Fibroblast of the aortic adventitia (primary cell): Measurements from ENCODE around the gene FAM217A. TPM values are rescaled to one million over a fixed set of nuclear protein-coding genes. Genes with fewer than 3 reads are reported as not detected.

ENCODE experiments used
- DNase-seq: peaks from one replicate; pipeline ENCODE4 v3.0.0-alpha.2; 2010; ENCODE audit warnings: low read depth
- H3K4me3 ChIP-seq: 2 replicates; pipeline ENCODE4 v1.5.1; 2011; ENCODE audit warnings: low read depth, mild to moderate bottlenecking, control low read depth, low read length, moderate library complexity
- total RNA-seq: library from RNA; depleted of rRNA; stranded (reverse); fragments of >200 nt; gene quantifications from 2 replicates; pipeline ENCODE4 v1.2.3, GENCODE V29; 2012; ENCODE audit warnings: low replicate concordance
- TF ChIP-seq, protein P1 (sequence below): IDR thresholded peaks from 2 replicates; pipeline ENCODE4 v1.5.1; 2011; ENCODE audit warnings: mild to moderate bottlenecking, low read length, control low read depth, inconsistent platforms; ENCODE audit not compliant: insufficient read depth

Gene FAM217A
- total RNA-seq, 1 donor, result not detected

- H3K4me3 ChIP-seq, result no peak overlapping the region
- no peak for DNase-seq
- TF ChIP-seq, protein P1, sequence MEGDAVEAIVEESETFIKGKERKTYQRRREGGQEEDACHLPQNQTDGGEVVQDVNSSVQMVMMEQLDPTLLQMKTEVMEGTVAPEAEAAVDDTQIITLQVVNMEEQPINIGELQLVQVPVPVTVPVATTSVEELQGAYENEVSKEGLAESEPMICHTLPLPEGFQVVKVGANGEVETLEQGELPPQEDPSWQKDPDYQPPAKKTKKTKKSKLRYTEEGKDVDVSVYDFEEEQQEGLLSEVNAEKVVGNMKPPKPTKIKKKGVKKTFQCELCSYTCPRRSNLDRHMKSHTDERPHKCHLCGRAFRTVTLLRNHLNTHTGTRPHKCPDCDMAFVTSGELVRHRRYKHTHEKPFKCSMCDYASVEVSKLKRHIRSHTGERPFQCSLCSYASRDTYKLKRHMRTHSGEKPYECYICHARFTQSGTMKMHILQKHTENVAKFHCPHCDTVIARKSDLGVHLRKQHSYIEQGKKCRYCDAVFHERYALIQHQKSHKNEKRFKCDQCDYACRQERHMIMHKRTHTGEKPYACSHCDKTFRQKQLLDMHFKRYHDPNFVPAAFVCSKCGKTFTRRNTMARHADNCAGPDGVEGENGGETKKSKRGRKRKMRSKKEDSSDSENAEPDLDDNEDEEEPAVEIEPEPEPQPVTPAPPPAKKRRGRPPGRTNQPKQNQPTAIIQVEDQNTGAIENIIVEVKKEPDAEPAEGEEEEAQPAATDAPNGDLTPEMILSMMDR, result no peak
Measured at GRCh38 chr6:4041480-4041879, 37.5 kb downstream of the FAM217A start.

- no peak overlapping the region for H3K4me3 ChIP-seq
- TF ChIP-seq, protein P1, result no peak
- DNase-seq, result no peak
Measured at GRCh38 chr6:4039348-4039747, 39.6 kb downstream of the FAM217A start.

- TF ChIP-seq, protein P1, result no peak
- H3K4me3 ChIP-seq, result no peak overlapping the region
- no peak for DNase-seq
Measured at GRCh38 chr6:4036581-4036980, 42.4 kb downstream of the FAM217A start.

GRCh38 chr6:4032475-4032874 lies 46.5 kb downstream of the FAM217A start:
- TF ChIP-seq, protein P1, result no peak
- DNase-seq, result no peak
- no peak overlapping the region for H3K4me3 ChIP-seq

- no peak for DNase-seq
- TF ChIP-seq, protein P1, result no peak
- no peak overlapping the region for H3K4me3 ChIP-seq
Measured at GRCh38 chr6:4031442-4031841, 47.5 kb downstream of the FAM217A start.

GRCh38 chr6:4030669-4031068 lies 48.3 kb downstream of the FAM217A start:
- DNase-seq, result no peak
- TF ChIP-seq, protein P1, result no peak
- H3K4me3 ChIP-seq, result no peak overlapping the region

GRCh38 chr6:4029687-4030086 lies 49.2 kb downstream of the FAM217A start:
- TF ChIP-seq, protein P1, result no peak
- no peak overlapping the region for H3K4me3 ChIP-seq

More at GRCh38 chr6:4029687-4030086, 49.2 kb downstream of the FAM217A start:
- DNase-seq, result no peak
